Activated CD8-positive, alpha-beta T cell treated with anti-CD3 and anti-CD28 coated beads for 36 hours (primary cell): Measurements from ENCODE around the gene ATRN. TPM values are rescaled to one million over a fixed set of nuclear protein-coding genes. Genes with fewer than 3 reads are reported as not detected.
"Not testable (repeated sequence)": the region's sequence is repeated elsewhere in the genome, so short reads cannot be mapped to it uniquely, and the experiment has no call there.

Experiments used
- ATAC-seq: fragments of 200-7000 bp; cut with Tn5 transposase; one replicate; pipeline ENCODE4 v1.10.0; 2021; ENCODE audit warnings: mild to moderate bottlenecking, moderate library complexity
- CTCF ChIA-PET: fragments of 350-600 bp; sonication (Branson Sonifier 250); formaldehyde crosslinking; loops from one replicate; lab custom pipeline; 2021; ENCODE audit warnings: antibody characterized with exemption; lab: Charles Lee
- POLR2A ChIA-PET: fragments of 350-600 bp; sonication (Branson Sonifier 250); formaldehyde crosslinking; loops from one replicate; lab custom pipeline; 2021; ENCODE audit warnings: antibody characterized with exemption; lab: Charles Lee
- DNase-seq: peaks from one replicate; pipeline ENCODE4 v3.0.0-alpha.2; 2020
- H3K27ac Mint-ChIP-seq: one replicate; pipeline ENCODE4 v1.8.0; 2021; ENCODE audit warnings: mild to moderate bottlenecking, mixed read lengths
- H3K27me3 Mint-ChIP-seq: one replicate; pipeline ENCODE4 v1.8.0; 2021; ENCODE audit warnings: mixed read lengths
- H3K36me3 Mint-ChIP-seq: one replicate; pipeline ENCODE4 v1.8.0; 2021; ENCODE audit warnings: low read depth, mixed read lengths
- H3K4me1 Mint-ChIP-seq: one replicate; pipeline ENCODE4 v1.8.0; 2021; ENCODE audit warnings: low read depth, mixed read lengths
- H3K4me3 Mint-ChIP-seq: one replicate; pipeline ENCODE4 v1.8.0; 2021; ENCODE audit warnings: mild to moderate bottlenecking, moderate library complexity, mixed read lengths
- H3K9me3 Mint-ChIP-seq: one replicate; pipeline ENCODE4 v1.8.0; 2021; ENCODE audit warnings: mixed read lengths
- CTCF ChIP-seq: fragments of 200-600 bp; IDR thresholded peaks from one replicate; pipeline ENCODE4 v1.8.0; 2022; ENCODE audit warnings: antibody characterized with exemption, mild to moderate bottlenecking
- intact Hi-C: fragments of 100-400 bp; cut with micrococcal nuclease; formaldehyde crosslinking; loops from one replicate; pipeline ENCODE4 v1.10.0; 2022
- total RNA-seq, 2 experiments: library from RNA; stranded (reverse); gene quantifications; one replicate each; pipeline ENCODE4 v1.2.3, GENCODE V29; 2021

The ATRN gene
- total RNA-seq, 2 experiments from 2014 or later: 8.2 to 8.6 TPM

GRCh38 chr20:3509064-3509463 lies 38.2 kb downstream of the ATRN start:
- no peak for ATAC-seq
- Mint-ChIP-seq H3K36me3 (peaks cover 5% of the 10 kb centered on the region), H3K27ac (no peak overlapping the region), H3K9me3 (peaks cover under 1% of the 10 kb centered on the region), H3K27me3 (no peaks in the 10 kb centered on the region), H3K4me3 (no peak overlapping the region), H3K4me1 (peaks cover 10% of the 10 kb centered on the region)
- intact Hi-C loops: no loop called here
- ChIA-PET CTCF (no interaction called here), POLR2A (no interaction called here)
- no peak for DNase-seq
- no peak for TF ChIP-seq CTCF

GRCh38 chr20:3510110-3510509 lies 39.3 kb downstream of the ATRN start:
- Mint-ChIP-seq H3K27ac (no peak overlapping the region), H3K27me3 (no peaks in the 10 kb centered on the region), H3K36me3 (peaks cover 5% of the 10 kb centered on the region), H3K9me3 (no peaks in the 10 kb centered on the region), H3K4me3 (no peak overlapping the region), H3K4me1 (peaks cover 10% of the 10 kb centered on the region)
- DNase-seq (no peak), ATAC-seq (no peak)
- CTCF ChIA-PET: no interaction called here
- POLR2A ChIA-PET: no interaction called here
- intact Hi-C loops: no loop called here
- no peak for TF ChIP-seq CTCF

DNA sequence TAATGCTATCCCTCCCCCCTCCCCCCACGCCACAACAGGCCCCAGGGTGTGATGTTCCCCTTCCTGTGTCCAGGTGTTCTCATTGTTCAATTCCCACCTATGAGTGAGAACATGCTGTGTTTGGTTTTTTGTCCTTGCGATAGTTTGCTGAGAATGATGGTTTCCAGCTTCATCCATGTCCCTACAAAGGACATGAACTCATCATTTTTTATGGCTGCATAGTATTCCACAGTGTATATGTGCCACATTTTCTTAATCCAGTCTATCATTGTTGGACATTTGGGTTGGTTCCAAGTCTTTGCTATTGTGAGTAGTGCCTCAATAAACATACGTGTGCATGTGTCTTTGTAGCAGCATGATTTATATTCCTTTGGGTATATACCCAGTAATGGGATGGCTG lies 41.4 kb downstream of the ATRN start:
- H3K27ac Mint-ChIP-seq, H3K9me3 Mint-ChIP-seq, DNase-seq, H3K27me3 Mint-ChIP-seq, H3K36me3 Mint-ChIP-seq, ATAC-seq, H3K4me1 Mint-ChIP-seq, POLR2A ChIA-PET, CTCF ChIA-PET, intact Hi-C loops, H3K4me3 Mint-ChIP-seq: not testable (repeated sequence)

DNA sequence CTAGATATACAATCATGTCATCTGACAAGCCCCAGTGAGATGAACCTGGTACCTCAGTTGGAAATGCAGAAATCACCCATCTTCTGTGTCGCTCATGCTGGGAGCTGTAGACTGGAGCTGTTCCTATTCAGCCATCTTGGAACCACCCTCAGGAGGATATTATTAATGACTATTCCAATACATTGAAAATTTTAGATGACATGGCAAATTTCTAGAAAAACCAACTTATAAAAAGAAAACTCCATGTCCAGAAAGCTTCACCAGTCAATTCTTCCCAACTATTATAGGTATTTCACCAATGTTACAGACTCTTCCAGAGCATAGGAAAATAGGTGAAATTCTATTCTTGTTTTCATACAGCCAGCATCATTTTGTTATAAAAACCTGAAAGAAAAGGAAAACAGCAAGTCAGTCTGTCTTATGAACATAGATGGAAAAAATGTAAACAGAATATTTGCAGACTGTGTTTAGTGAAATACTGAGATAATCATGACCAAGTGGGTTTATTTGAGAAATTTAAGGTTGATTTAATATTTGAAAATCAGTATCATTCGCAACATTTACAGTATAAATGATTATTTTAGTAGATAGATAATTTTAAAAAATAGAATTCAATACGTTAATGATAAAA lies 43.3 kb downstream of the ATRN start:
- intact Hi-C loops: no loop called here
- no peaks in the 10 kb centered on the region for H3K27me3 Mint-ChIP-seq
- peaks cover 2% of the 10 kb centered on the region for H3K9me3 Mint-ChIP-seq
- H3K4me1 Mint-ChIP-seq: peaks cover 4% of the 10 kb centered on the region
- TF ChIP-seq CTCF: no peak
- DNase-seq (no peak), ATAC-seq (no peak)
- H3K4me3 Mint-ChIP-seq: no peak overlapping the region
- no peak overlapping the region for H3K27ac Mint-ChIP-seq
- peaks cover 7% of the 10 kb centered on the region for H3K36me3 Mint-ChIP-seq
- POLR2A ChIA-PET: no interaction called here
- CTCF ChIA-PET: interaction anchor here (1.5 kb wide), 1 partner anchor 197 kb away, joined by 5 read pairs; no protein-coding TSS in a partner anchor

DNA sequence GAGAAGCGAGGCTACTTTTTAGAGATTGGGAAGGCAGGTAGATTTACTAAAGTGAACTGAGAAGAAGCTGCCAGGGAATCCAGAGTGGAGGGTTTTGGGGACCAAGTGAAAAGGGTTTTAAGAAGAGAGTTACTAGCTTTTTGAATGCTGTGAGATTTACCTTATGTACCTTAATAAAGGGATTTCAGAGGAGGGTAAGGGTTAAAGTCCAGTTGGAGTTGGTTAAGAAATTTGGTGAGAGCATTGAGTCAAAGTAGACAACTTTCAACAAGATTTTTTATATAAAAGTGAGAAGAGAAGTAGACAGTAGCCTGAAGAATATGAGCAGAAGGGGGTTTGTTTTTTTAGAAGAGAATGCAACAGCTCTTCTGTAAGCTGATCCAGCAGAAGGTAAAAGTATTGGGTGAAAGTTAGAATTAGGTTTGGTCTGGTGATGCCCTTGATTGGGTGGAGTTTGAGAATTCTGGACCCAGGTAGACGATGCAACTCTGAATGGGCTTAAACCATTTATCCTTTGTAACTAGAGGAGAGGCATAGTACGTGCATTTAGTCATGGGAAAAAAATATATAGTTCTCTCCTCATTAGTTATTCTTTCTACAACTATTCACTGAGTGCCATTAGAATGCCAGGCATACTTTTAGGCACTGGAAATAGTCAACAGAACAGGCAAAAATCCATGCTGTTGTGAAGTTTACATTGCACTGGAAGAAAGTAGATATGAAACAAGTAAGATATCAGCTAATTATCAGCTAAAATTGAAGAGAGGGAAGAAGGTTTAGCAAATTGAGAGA lies 44.8 kb downstream of the ATRN start:
- DNase-seq (no peak), ATAC-seq (no peak)
- no peaks in the 10 kb centered on the region for H3K4me1 Mint-ChIP-seq
- no peak overlapping the region for H3K27ac Mint-ChIP-seq
- no peak for TF ChIP-seq CTCF
- peaks cover 12% of the 10 kb centered on the region for H3K36me3 Mint-ChIP-seq
- no peaks in the 10 kb centered on the region for H3K27me3 Mint-ChIP-seq
- H3K4me3 Mint-ChIP-seq: no peak overlapping the region
- intact Hi-C loops: no loop called here
- ChIA-PET POLR2A (interaction anchor here (1.0 kb wide), 1 partner anchor 25 kb away, joined by 3 read pairs; no protein-coding TSS in a partner anchor), CTCF (interaction anchor here (1.5 kb wide), 1 partner anchor 195 kb away, joined by 5 read pairs; no protein-coding TSS in a partner anchor)
- H3K9me3 Mint-ChIP-seq: peaks cover 2% of the 10 kb centered on the region
